Measurements from ENCODE around the gene USP25.

DNA sequence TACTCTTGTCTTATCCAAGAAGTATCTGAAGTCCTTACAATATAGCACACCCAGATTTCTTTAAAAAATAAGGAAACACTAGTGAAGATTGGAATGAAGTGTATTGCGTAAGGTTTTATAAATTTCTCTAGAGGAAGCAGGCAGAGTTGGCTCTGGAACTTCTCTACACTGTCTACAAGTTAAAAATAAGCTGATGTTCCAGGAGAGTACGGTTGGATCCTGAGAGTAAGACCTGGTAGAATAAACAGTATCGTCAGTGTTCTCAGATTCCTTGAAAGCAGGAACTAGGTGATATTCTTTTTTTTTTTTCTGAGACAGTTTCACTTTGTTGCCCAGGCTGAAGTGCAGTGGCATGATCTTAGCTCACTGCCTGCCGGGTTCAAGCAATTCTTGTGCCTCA, 107.9 kb downstream of the USP25 start:
- TF ChIP-seq, protein P1, sequence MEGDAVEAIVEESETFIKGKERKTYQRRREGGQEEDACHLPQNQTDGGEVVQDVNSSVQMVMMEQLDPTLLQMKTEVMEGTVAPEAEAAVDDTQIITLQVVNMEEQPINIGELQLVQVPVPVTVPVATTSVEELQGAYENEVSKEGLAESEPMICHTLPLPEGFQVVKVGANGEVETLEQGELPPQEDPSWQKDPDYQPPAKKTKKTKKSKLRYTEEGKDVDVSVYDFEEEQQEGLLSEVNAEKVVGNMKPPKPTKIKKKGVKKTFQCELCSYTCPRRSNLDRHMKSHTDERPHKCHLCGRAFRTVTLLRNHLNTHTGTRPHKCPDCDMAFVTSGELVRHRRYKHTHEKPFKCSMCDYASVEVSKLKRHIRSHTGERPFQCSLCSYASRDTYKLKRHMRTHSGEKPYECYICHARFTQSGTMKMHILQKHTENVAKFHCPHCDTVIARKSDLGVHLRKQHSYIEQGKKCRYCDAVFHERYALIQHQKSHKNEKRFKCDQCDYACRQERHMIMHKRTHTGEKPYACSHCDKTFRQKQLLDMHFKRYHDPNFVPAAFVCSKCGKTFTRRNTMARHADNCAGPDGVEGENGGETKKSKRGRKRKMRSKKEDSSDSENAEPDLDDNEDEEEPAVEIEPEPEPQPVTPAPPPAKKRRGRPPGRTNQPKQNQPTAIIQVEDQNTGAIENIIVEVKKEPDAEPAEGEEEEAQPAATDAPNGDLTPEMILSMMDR (IDR thresholded peaks at IDR 0.05; ENCODE audit: low read depth, low read length) = no peak
- TF ChIP-seq EZH2phosphoT487 (IDR thresholded peaks at IDR 0.05; ENCODE audit: low read depth) = no peak

Measured in OCI-LY3 (cell line).